DMS79 treated with DMSO at 0.1 percent for 48 hours (cell line): ENCODE measurements around the gene E2F1.
"Not testable (repeated sequence)": the region's sequence is repeated elsewhere in the genome, so short reads cannot be mapped to it uniquely, and the experiment has no call there.

Experiments
- DNase-seq: peaks from one replicate; lab custom pipeline; 2025; lab: John Stamatoyannopoulos, UW

Gene E2F1

GRCh38 chr20:33640287-33640686 lies 45.9 kb downstream of the E2F1 start:
- DNase-seq = no peak

- DNase-seq = no peak
These were observed 49.4 kb downstream of the E2F1 start for GRCh38 chr20:33636776-33637175.

- DNase-seq = no peak
These were observed 50.8 kb downstream of the E2F1 start for GRCh38 chr20:33635341-33635740.

- not testable (repeated sequence) for DNase-seq
These were observed 54.3 kb downstream of the E2F1 start for GRCh38 chr20:33631910-33632309.

- DNase-seq = no peak
These were observed 55.7 kb downstream of the E2F1 start for GRCh38 chr20:33630507-33630906.

GRCh38 chr20:33629979-33630378 lies 56.2 kb downstream of the E2F1 start:
- DNase-seq = no peak

- DNase-seq = no peak
These were observed 56.7 kb downstream of the E2F1 start for GRCh38 chr20:33629533-33629932.

- DNase-seq = no peak
These were observed 58.5 kb downstream of the E2F1 start for GRCh38 chr20:33627577-33628216.

GRCh38 chr20:33626190-33626589 lies 60.0 kb downstream of the E2F1 start:
- no peak for DNase-seq
